ENCODE data around the gene C22orf31. TPM values are rescaled to one million over a fixed set of nuclear protein-coding genes. Genes with fewer than 3 reads are reported as not detected.

C22orf31 gene
- polyA plus RNA-seq, 3 donors = 0.34 TPM; not detected in 2

DNA sequence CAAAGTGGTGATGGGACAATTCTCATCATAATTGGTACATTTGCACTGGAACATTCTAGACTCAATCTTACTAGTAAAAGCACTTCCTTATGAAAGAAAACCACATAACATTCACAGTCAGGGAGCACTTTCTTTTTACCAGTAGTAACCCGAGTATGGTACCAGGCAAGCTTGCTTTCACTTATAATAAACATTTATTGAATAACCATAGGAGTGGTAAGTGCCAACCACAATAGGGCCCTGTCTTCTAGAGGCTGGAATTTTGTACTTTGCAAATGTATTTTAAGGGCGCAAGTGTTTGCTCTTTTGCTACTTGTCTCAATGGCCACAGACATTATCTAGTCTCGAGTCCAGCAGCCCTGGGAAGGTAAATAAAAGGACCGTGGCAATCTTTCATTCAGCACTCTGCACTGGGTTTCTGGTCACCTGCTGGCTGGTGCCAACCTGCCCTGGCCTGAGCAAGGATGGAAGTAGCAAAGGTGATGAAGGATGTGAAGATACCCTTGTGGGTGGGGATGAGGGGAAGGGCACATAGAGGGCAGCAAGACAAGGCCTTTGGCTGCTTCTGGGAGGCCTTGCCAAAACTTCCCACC is 24.2 kb downstream of the C22orf31 start:
- no peak overlapping the region for H3K27ac ChIP-seq (ENCODE audit: low read depth, low read length)
- 54 to 83% (median 79%) methylated on average over 4 of the region's 4 CpGs for WGBS, 3 donors

DNA sequence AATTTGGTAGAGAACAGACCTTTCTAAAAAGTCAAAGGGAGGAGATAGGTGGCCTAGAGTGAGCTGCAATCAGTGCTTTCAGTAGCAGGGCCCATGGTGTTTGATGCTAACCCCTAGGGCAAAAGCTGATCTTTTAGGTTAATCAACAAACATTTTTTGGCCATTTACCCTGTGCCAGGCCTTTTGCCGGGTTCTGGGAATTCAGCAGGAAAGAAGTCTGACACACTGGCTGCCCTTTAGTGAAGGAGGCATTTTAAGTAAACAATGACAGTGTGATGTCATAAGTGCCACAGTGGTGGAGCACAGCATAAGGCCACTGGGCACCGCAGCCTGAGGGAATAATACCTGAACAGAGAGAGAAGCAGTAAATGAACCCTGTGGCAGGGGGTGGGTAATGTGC is 29.0 kb downstream of the C22orf31 start:
- 30 to 82% (median 74%) methylated on average over 2 of the region's 2 CpGs for WGBS, 3 donors

DNA sequence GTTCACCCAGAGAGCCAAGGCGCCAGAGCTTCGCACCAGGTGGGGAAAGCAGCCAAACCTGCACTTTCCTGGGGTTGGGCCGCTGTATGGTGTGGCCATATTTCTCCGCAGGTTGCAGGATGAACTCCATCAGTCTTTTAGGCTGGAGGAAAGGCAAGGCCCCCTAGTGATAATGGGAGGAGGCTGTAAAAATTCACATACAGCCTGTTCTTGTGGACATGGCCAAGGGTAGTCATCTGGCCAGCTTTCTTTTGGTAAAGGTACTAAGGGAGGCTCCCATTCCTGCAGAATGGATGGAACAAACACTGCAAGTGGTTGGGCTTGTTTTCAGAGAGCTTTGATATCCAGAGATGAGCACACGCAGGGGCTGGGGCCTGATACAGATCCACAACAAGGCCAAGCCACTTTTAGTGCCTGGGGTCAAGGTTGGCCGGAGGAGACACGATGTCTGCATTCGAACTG is 29.6 kb downstream of the C22orf31 start:
- H3K27ac ChIP-seq (ENCODE audit: low read depth, low read length) = no peak overlapping the region
- WGBS, 3 donors = 58 to 90% (median 86%) methylated on average over 8 of the region's 8 CpGs

More for the DNA sequence above, 29.0 kb downstream of the C22orf31 start:
- H3K27ac ChIP-seq (ENCODE audit: low read depth, low read length) = no peak overlapping the region

DNA sequence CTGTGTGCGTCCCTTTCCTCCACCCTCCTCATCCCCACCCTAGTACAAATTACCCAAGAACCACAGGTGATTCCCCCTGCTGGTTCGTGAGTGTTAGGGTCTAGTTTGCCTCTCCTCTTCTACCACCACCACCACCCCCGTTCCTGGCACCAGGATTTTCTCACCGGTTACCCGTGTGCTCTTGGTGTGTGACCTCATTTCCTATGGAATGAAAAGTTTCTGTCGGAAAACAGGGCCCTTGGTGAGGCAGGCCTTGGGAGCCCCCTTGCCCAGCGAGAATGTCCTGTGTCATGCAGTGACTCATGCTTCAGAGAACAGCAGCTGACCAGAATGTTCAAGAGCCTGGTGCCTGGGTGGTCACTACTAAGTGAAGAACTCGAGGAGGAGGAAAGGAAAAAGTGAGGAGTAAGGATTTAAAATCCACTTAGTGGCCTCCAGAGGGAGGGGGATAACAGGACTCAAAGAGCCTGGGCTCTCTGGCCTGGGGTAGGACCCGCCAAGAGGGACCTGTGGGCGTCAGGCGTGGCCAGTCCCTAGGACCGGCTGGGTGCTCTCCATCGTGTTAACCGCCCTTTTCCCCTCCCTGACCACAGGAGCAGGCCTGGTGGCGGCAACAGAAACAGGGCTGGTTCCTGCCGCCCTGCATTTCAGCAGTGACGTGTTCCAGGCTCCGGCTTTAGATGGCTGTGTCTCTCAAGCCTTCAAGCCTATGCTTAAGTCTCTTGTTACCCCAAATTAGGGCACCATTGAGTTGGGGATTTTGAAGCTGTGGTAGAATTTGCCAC is 30.2 kb downstream of the C22orf31 start:
- 32 to 50% (median 49%) methylated on average over 18 of the region's 18 CpGs for WGBS, 3 donors
- no peak overlapping the region for H3K27ac ChIP-seq (ENCODE audit: low read depth, low read length)

DNA sequence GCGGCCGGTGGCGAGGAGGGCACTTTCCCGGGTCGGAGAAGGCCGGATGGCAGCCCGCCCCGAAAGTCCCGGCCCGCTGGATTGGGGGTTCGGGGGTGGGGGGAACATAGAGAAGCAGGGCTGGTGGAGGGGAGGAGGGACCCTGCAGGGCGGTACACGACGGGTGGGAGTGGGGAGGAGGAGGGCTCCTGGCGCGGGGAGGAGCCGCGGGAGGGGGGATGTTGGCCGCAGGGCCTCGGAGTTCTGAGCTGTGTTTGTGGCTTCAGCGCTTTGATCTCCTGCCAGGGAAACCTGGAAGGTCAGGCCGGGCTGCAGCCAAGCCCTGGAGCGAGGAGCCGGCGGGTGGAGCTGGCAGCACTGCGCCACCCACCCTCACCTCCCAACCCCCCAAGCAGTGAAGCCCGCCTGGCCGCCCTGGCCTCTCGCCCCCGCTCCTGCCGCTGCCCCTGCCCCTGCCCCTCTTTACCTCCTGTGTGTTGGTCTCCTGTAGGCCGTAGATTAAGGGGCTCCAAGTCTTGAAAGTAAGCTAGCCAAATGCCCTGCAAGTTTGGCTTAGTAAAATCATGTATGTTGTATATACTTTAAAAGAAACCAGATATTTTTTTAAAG is 30.9 kb downstream of the C22orf31 start:
- H3K27ac ChIP-seq (ENCODE audit: low read depth, low read length) = no peak overlapping the region
- 4 to 16% (median 11%) methylated on average over 24 to 32 of the region's 32 CpGs for WGBS, 3 donors

DNA sequence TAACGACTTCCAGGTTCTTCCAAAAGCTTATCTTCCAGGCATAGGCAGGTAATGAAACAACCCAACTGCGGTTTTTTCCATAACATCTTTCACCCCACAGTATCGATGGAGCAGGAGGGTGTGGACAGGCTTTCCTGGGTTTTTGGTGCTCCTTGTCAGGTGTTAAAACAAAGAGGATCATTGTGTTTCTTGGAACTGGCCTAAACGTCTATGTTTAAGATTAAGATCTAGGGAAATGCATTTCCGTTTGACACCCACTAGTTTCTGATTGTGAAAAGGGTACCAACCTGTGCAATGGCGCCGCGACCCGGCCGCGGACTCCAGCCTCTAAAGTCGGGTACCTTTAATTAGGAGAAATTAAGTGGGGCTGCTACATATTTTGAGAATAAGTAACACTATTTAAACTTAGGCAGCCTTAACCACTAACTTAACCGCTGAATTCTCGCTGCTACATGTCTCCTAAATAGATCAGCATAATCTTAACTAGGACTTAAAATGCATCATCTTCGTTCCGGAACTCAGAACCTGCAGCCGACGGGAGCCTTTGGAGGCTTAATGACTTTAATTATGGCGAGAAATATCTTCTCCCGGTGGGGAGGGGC is 31.5 kb downstream of the C22orf31 start:
- H3K27ac ChIP-seq (ENCODE audit: low read depth, low read length) = no peak overlapping the region
- WGBS, 3 donors = 8 to 34% (median 24%) methylated on average over 20 of the region's 20 CpGs

DNA sequence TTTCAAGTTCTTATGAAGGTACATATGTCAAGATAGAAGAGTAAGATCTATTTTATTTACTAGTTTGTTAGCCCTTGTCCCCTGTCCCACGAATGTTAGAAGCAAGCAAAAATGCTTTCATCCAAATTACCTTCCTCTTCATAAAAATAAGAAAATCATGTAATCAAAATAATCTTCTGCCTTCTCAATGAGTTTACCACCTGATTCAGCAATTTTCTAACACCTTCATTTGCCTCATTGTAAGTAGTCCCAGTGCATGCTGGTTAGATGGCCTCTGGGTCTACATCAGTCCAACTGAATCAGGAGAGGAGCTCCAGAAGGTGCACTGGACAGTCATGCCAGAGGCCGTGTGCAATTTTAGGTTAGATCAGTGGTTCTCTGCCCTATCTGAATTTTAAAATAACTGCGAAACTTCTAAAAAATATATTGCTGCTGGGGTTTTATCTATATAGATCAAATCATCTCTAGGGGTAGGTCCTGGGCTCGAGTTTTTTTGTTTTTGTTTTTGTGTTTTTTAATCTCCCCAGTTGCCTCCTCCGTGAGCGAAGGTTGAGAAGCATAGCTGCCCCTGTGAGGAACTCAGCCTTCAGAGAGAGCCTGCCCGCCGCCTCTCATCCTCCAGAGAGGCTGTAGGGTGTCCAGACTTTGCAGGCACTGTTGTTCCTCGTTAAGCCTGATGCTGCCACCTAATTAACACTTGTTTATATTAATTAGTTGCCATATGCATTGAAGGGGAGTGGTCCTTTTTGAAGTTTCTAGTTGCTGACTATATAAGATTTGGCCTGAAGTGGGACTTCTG is 32.2 kb downstream of the C22orf31 start:
- H3K27ac ChIP-seq (ENCODE audit: low read depth, low read length) = no peak overlapping the region
- WGBS, 3 donors = 91% methylated on average over 9 of the region's 9 CpGs

DNA sequence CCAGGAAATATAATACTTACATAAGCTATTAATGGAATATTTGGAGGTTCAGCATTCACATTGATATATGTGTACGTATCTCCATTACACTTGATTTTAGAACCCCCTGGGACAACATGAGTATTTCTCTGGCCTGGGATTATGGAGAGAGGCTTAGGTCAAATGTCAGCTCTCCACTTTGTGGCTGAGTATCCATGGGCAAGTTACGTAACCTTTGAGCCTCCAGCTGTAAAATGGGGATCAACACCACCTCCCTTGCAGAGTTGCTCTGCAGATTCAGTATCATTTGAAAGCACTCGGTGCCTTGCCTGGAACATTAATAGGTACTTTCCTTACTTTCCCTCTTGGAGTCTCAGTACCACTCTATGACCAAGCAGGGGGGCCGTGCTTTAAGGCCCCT is 33.2 kb downstream of the C22orf31 start:
- no peak overlapping the region for H3K27ac ChIP-seq (ENCODE audit: low read depth, low read length)

DNA sequence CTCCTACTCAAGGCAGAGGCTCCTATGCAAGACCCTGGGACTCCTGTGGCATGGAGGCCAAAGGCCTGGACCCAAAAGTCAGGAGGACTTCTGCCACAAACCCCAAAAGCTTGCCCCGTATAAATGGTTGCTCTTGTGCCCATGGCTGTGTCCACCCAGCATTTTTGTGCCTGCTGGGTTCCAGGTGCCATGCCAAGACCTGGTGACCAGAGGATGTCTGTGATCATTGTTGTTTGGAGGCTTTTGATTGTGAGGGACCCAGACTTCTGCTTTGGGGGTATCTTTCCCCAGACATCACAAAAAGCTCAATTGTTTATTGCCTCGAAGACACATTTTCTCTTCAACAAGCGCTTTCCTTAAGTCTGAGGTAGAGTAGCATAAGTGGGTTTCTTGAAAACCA is 35.1 kb downstream of the C22orf31 start:
- no peak overlapping the region for H3K27ac ChIP-seq (ENCODE audit: low read depth, low read length)
- WGBS, 3 donors = 94 to 96% (median 95%) methylated on average over 3 of the region's 3 CpGs

More for the DNA sequence above, 33.2 kb downstream of the C22orf31 start:
- 87 to 94% (median 90%) methylated on average over 4 of the region's 4 CpGs for WGBS, 3 donors

DNA sequence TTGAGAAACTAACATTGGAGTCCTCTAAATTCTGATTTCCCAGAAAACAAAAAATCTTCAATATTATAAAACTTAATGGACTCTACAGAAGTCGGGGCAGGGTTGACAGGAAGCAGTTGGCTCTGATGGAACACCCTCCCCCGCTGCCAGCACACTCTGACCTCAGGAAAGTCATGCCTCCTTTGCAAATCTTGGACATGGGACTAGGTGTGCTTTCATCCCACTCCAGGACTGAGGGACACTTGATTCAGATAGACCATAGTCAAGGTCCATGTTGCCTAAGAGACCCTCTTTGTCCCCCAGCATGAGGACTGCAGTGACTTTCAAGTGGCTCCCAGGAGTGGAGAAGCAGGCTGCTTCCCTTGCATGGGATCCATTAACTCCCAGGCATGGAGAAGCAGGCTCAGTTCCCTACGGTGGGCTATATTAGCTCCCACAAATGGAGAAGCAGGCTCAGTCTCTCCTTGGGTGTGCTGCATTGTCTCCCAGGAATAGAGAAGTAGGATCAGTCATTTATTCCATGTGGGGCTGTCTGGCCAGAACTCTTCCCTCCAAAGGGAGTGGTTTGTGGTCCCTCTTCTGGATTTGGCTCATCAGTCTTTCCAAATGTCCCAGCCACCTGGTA is 38.3 kb downstream of the C22orf31 start:
- 52 to 58% (median 56%) methylated on average over 3 of the region's 3 CpGs for WGBS, 3 donors
- H3K27ac ChIP-seq (ENCODE audit: low read depth, low read length) = no peak overlapping the region

DNA sequence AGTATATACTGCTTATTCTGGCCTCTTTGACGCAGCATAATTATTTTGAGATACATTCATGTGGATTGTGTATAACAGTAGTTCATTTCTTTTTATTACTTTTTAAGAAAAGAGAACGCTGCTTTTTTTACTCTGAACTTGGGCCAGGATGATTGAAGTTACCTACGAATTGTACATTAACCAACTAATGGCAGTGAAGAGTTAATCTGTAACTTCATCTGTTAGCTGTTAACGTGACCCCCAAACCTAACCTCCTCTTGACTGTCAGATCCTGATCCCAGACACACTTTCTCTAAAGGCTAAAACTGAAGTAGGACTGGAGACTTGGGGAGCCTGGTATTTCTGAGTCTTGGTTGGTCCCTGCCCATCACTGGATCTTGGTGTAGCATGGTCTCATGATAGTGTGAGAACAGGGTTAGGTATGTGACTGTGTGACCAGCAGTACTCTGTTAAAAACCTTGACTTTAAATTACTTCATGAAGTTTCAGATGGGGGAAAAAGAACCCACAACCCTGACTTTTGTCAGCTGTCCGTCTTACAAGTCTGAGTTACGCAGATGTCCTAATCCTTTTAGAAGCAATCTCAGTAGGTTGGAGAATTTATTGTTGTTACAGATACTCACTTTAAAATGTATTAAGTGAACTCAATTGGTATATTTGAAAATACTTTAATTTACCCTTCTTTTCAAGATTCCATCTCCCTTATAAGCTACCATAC is 39.4 kb downstream of the C22orf31 start:
- WGBS, 3 donors = 54 to 85% (median 84%) methylated on average over 6 of the region's 6 CpGs
- H3K27ac ChIP-seq (ENCODE audit: low read depth, low read length) = no peak overlapping the region

DNA sequence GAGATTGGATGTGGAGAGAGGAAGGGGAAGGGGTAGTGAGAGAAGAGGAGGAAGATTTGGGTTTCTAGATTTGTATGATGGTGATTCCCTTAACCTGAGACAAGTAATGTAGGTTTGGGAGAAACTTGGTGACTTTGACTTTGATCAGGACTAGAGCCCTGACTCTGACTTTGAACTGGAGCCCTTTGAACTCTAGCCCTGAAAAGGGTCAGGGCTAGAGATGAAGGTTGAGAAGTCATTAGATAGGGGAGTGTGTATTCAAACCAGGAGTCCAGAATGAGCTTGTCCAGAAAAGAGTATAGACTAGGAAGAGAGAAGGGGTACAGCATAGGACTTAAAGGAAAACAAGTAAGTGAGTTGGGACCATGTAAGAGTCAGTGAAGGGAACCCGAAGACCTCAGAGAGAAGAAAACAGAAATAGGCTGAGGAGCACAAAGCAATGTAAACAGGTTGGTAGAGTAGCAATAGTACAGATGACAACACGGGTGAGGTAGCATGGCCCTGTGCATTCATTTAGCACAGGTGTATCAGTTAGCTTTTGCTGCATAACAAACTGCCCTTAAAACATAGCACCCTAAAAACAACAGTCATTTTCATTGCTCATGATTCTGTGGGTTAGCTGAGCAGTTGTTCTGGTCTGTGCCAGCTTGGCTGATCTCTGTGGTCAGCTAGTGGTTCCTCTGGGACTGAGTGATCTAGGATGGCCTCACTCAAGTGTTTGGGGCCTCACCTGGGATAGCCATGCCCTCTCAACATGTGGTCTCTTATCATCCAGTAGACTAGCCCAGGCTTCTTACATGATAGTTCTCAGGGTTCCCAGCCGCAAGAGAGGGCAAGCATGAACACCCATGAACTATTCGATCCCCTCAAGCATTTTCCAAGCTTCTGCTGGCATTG is 43.1 kb downstream of the C22orf31 start:
- WGBS, 3 donors = 95 to 99% (median 98%) methylated on average over 4 of the region's 4 CpGs
- no peak overlapping the region for H3K27ac ChIP-seq (ENCODE audit: low read depth, low read length)

DNA sequence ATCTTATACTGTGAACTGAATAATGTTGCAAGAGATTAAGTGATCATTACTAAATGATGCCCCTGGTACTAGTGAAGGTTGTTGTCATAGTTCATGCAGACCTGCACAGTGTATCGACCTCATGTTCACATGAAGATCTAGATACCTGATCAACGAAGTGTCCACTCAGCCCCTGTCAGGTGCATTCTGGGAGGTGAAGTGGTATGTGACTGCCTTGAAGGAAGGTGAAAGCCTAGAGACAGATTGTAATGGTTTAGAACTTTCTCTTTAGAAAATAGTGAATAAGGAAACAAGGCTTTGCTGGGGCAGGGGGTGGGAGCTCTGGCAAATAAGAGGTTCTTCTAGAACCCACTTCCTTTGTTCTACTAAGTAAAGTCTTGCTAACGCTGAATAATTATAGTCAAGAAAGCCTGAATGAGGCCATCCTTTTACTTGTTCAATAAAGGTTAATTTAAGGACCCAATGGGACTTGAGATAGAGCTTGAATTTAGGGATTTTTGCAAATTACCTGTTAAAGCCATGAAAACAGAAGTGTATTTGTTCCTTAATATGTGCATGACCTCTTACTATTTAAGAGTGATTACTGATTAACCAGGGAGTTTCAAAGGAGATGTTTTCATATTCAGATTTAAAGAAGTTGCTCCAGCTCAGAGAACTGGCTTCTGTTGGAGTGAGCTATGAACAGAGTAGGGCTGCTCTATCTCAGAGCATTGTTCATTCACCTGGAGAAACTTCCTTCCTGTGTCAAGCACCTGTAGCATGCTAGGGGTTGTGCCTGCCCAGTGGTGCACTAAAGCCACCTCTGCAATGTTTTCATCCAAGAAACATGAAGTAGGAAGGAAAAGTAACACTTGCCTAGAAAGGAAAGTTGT is 45.3 kb downstream of the C22orf31 start:
- no peak overlapping the region for H3K27ac ChIP-seq (ENCODE audit: low read depth, low read length)
- WGBS, 3 donors = 50 to 85% (median 85%) methylated on average over 3 of the region's 3 CpGs

DNA sequence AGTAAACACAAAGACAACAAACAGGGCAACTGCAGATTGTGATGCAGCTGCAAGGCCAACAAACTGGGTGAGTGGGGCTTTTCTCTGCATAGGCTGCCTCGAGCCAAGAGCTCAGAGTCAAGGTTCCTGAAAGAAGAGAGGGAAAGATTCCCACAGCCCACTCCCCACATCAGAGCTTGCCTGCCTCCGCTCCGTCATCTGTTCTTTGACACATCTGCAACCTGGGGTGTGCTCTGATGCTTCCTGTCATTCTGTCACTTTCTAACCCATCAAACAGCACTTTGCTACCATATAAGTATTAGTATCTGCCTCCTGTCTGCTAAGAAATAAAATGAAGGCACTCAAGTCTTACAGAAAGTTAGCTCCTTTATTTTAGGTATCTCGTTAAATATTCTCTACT is 46.9 kb downstream of the C22orf31 start:
- WGBS, 3 donors = 93 to 97% (median 95%) methylated on average over 4 of the region's 4 CpGs

DNA sequence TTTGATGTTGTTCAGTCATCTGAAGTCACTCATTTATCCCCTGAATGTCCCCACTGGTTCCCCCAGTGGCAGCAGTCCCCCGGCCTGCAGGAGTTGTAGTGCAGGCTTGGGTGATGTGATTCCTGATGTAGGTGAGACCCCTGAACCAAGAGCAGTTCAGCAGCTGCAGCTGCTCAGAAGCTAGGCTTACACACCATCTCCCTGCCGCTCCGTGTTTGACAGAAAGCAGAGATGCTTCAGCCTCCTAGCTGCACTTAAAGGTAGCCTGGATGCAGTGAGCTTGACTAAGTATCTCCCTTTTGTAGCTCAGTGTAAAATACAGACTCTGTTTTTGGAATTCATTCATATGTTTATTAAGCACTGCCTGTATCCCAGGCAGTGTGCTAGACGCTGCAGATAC is 47.3 kb downstream of the C22orf31 start:
- H3K27ac ChIP-seq (ENCODE audit: low read depth, low read length) = no peak overlapping the region
- 84 to 91% (median 89%) methylated on average over 4 of the region's 4 CpGs for whole genome bisulfite sequencing, 3 donors

More for the DNA sequence above, 46.9 kb downstream of the C22orf31 start:
- H3K27ac ChIP-seq (ENCODE audit: low read depth, low read length) = no peak overlapping the region

DNA sequence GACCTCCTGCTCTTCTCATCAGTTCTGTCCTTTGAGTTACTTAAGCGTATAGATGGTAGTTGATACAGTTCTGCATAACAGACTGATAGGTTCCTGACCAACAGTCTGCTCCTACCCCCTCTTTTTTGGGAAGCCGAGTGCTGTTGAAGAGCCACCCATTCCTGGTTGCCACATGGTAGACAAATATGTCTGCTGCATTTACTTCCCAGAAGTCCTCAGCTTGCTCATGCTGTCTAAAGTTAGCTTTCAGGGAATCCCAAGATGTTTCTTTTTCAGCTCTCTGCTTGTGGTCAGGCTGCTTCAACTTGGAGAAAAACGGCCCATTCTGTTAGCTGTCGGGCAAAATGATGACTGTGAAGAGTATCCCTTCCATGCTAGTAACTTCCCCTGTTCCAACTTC is 48.7 kb downstream of the C22orf31 start:
- H3K27ac ChIP-seq (ENCODE audit: low read depth, low read length) = no peak overlapping the region
- 91 to 93% (median 93%) methylated on average over 4 of the region's 4 CpGs for WGBS, 3 donors

Data from adipose tissue (tissue), 3 donors.